NCI-H510A (cell line): ENCODE results near the gene ATAD5.
"Not testable (repeated sequence)": the region's sequence is repeated elsewhere in the genome, so short reads cannot be mapped to it uniquely, and the experiment has no call there.

ENCODE experiments used
- DNase-seq: peaks from one replicate; lab custom pipeline; 2025; lab: John Stamatoyannopoulos, UW

The ATAD5 gene

GRCh38 chr17:30915833-30916611, 84.3 kb downstream of the ATAD5 start:
- no peak for DNase-seq

- no peak for DNase-seq
These were observed 85.3 kb downstream of the ATAD5 start for GRCh38 chr17:30917050-30917449.

GRCh38 chr17:30920282-30920681, 88.5 kb downstream of the ATAD5 start:
- no peak for DNase-seq

- DNase-seq: peak; percentile 11
These were observed 89.1 kb downstream of the ATAD5 start for GRCh38 chr17:30920683-30921543.

GRCh38 chr17:30921544-30922196, 89.9 kb downstream of the ATAD5 start, which contains the start of gene ADAP2:
Gene ADAP2, plus strand, starts transcription at chr17:30921945. Its CDS starts 70 bp downstream, at chr17:30922015.
- peak; percentile 51 for DNase-seq

- no peak for DNase-seq
These were observed 90.7 kb downstream of the ATAD5 start for GRCh38 chr17:30922235-30923030.

GRCh38 chr17:30924341-30924740, 92.6 kb downstream of the ATAD5 start:
- DNase-seq: no peak

GRCh38 chr17:30926516-30926915, 94.8 kb downstream of the ATAD5 start:
- DNase-seq: no peak

- DNase-seq: no peak
These were observed 96.0 kb downstream of the ATAD5 start for GRCh38 chr17:30927756-30928155.

- no peak for DNase-seq
These were observed 96.8 kb downstream of the ATAD5 start for GRCh38 chr17:30928584-30928983.

GRCh38 chr17:30929081-30929633, 97.4 kb downstream of the ATAD5 start:
- no peak for DNase-seq

- not testable (repeated sequence) for DNase-seq
These were observed 98.1 kb downstream of the ATAD5 start for GRCh38 chr17:30929861-30930260.

- no peak for DNase-seq
These were observed 98.7 kb downstream of the ATAD5 start for GRCh38 chr17:30930495-30930894.

- not testable (repeated sequence) for DNase-seq
These were observed 99.8 kb downstream of the ATAD5 start for GRCh38 chr17:30931582-30931981.

- DNase-seq: no peak
These were observed 102.2 kb downstream of the ATAD5 start for GRCh38 chr17:30933966-30934365.

GRCh38 chr17:30939051-30939689, 107.4 kb downstream of the ATAD5 start:
- DNase-seq: no peak

- no peak for DNase-seq
These were observed 110.7 kb downstream of the ATAD5 start for GRCh38 chr17:30942308-30943079.
